Measurements from ENCODE around the gene EPO.
"Not testable (repeated sequence)": the region's sequence is repeated elsewhere in the genome, so short reads cannot be mapped to it uniquely, and the experiment has no call there.

Gene EPO

GRCh38 chr7:100710452-100710851, 9.8 kb upstream of the EPO start:
- no peak for TF ChIP-seq EZH2phosphoT487 (IDR thresholded peaks at IDR 0.05; ENCODE audit: borderline replicate concordance, low read length)
- TF ChIP-seq CTCF (IDR thresholded peaks at IDR 0.05; ENCODE audit: low read depth, low read length, poor library complexity, severe bottlenecking) = no peak
- Histone ChIP-seq H3K4me3 (ENCODE audit: low read length) (no peak overlapping the region), H4K20me1 (ENCODE audit: control insufficient read depth, insufficient read depth, low read depth, low read length) (peaks cover 7% of the 10 kb centered on the region), H3K79me2 (ENCODE audit: control insufficient read depth, low read length) (peaks cover 26% of the 10 kb centered on the region), H3K4me2 (ENCODE audit: low read length) (no peak overlapping the region), H3K27ac (ENCODE audit: low read depth, low read length) (no peak overlapping the region), H3K9me2 (replicated peaks; ENCODE audit: control insufficient read depth, low read length) (no peaks in the 10 kb centered on the region), H3F3A (ENCODE audit: control insufficient read depth, insufficient read depth) (no peaks in the 10 kb centered on the region), H3K36me3 (ENCODE audit: control insufficient read depth, low read length) (peaks cover 29% of the 10 kb centered on the region), H3K9me3 (ENCODE audit: control insufficient read depth, insufficient read depth, low read length) (no peaks in the 10 kb centered on the region), H3K4me1 (ENCODE audit: control insufficient read depth, low read length) (peaks cover 13% of the 10 kb centered on the region), H3K27me3 (ENCODE audit: control insufficient read depth, low read length) (no peaks in the 10 kb centered on the region)

DNA sequence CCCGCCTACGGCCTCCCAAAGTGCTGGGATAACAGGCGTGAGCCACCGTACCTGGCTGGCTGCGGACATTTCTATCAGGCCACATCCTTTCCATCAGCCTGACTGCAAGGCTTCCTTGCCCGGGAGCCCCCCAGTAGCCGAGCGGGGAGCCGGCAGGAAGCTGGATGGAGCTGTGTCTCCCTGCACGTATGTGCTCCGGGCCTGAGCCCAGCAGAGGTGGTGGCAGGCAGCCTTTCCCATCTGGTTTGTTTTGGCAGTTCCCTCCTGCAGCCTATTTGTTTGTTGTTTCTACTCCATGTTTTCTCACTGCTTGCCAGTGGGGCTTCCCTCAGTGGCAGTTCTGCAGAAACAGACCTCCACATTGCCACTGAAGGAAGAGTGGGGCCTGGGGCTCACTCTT, 8.9 kb upstream of the EPO start:
- no peaks in the 10 kb centered on the region for H3F3A ChIP-seq (ENCODE audit: control insufficient read depth, insufficient read depth)
- H3K27ac ChIP-seq (ENCODE audit: low read depth, low read length) = no peak overlapping the region
- H3K4me3 ChIP-seq (ENCODE audit: low read length) = no peak overlapping the region
- H3K36me3 ChIP-seq (ENCODE audit: control insufficient read depth, low read length) = peaks cover 26% of the 10 kb centered on the region
- no peaks in the 10 kb centered on the region for H3K27me3 ChIP-seq (ENCODE audit: control insufficient read depth, low read length)
- H3K79me2 ChIP-seq (ENCODE audit: control insufficient read depth, low read length) = peaks cover 21% of the 10 kb centered on the region
- H3K4me2 ChIP-seq (ENCODE audit: low read length) = no peak overlapping the region
- H3K9me3 ChIP-seq (ENCODE audit: control insufficient read depth, insufficient read depth, low read length) = no peaks in the 10 kb centered on the region
- TF ChIP-seq EZH2phosphoT487 (IDR thresholded peaks at IDR 0.05; ENCODE audit: borderline replicate concordance, low read length) = no peak
- no peak for TF ChIP-seq CTCF (IDR thresholded peaks at IDR 0.05; ENCODE audit: low read depth, low read length, poor library complexity, severe bottlenecking)
- H4K20me1 ChIP-seq (ENCODE audit: control insufficient read depth, insufficient read depth, low read depth, low read length) = peaks cover 7% of the 10 kb centered on the region
- H3K9me2 ChIP-seq (replicated peaks; ENCODE audit: control insufficient read depth, low read length) = no peaks in the 10 kb centered on the region
- peaks cover 13% of the 10 kb centered on the region for H3K4me1 ChIP-seq (ENCODE audit: control insufficient read depth, low read length)

DNA sequence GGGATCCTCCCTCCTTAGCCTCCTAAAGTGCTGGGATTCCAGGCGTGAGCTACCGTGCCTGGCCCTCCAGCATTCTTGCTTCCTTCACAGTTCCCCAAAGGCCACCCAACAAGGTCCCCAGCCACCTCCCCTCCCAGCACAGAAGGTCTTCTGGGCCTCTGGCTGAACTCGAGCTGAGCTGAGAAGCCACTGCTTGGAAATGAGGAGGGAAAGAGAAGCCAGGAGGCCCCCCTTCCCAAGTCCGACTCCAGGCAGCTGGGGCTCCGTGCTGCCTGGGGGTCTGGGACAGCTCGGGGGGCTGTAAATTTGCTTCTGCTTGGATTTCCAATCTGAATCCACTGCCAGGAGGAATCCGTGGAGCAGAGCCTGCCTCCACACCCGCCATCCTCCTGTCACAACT, 5.5 kb upstream of the EPO start:
- H3K27me3 ChIP-seq (ENCODE audit: control insufficient read depth, low read length) = peaks cover 4% of the 10 kb centered on the region; the same call in 1 of the 2 replicates
- no peak overlapping the region for H3K4me3 ChIP-seq (ENCODE audit: low read length)
- TF ChIP-seq EZH2phosphoT487 (IDR thresholded peaks at IDR 0.05; ENCODE audit: borderline replicate concordance, low read length) (no peak), CTCF (IDR thresholded peaks at IDR 0.05; ENCODE audit: low read depth, low read length, poor library complexity, severe bottlenecking) (no peak)
- no peak overlapping the region for H3K4me2 ChIP-seq (ENCODE audit: low read length)
- H3K4me1 ChIP-seq (ENCODE audit: control insufficient read depth, low read length) = no peaks in the 10 kb centered on the region
- no peaks in the 10 kb centered on the region for H3K9me2 ChIP-seq (replicated peaks; ENCODE audit: control insufficient read depth, low read length)
- H3F3A ChIP-seq (ENCODE audit: control insufficient read depth, insufficient read depth) = no peaks in the 10 kb centered on the region
- no peak overlapping the region for H3K27ac ChIP-seq (ENCODE audit: low read depth, low read length)
- H3K9me3 ChIP-seq (ENCODE audit: control insufficient read depth, insufficient read depth, low read length) = peaks cover 3% of the 10 kb centered on the region; the same call in 1 of the 2 replicates
- no peaks in the 10 kb centered on the region for H4K20me1 ChIP-seq (ENCODE audit: control insufficient read depth, insufficient read depth, low read depth, low read length)
- no peaks in the 10 kb centered on the region for H3K36me3 ChIP-seq (ENCODE audit: control insufficient read depth, low read length)
- H3K79me2 ChIP-seq (ENCODE audit: control insufficient read depth, low read length) = no peaks in the 10 kb centered on the region

DNA sequence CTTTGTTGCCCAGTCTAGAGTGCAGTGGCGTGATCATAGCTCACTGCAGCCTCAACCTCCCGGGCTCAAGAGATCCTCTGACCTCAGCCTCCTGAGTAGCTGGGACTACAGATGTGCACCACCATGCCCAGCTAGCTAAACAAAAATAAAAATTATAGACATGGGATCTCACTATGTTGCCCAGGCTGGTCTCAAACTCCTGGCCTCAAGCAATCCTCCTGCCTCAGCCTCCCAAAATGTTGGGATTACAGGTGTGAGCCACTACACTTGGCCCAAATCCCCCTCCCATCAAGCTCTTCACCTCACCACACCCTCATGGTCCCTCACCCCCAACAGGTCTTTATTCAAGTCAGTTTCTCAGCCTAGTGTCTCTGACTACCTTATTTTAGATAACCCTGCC, 3.2 kb upstream of the EPO start:
- not testable (repeated sequence) for H3K4me1 ChIP-seq (ENCODE audit: control insufficient read depth, low read length); H3K9me3 ChIP-seq (ENCODE audit: control insufficient read depth, insufficient read depth, low read length); H3F3A ChIP-seq (ENCODE audit: control insufficient read depth, insufficient read depth); H4K20me1 ChIP-seq (ENCODE audit: control insufficient read depth, insufficient read depth, low read depth, low read length); H3K79me2 ChIP-seq (ENCODE audit: control insufficient read depth, low read length); H3K4me3 ChIP-seq (ENCODE audit: low read length); H3K36me3 ChIP-seq (ENCODE audit: control insufficient read depth, low read length); H3K27ac ChIP-seq (ENCODE audit: low read depth, low read length); H3K4me2 ChIP-seq (ENCODE audit: low read length); H3K9me2 ChIP-seq (replicated peaks; ENCODE audit: control insufficient read depth, low read length)
- peaks cover 18% of the 10 kb centered on the region for H3K27me3 ChIP-seq (ENCODE audit: control insufficient read depth, low read length)

Data from DOHH2 (cell line).